Gastroesophageal sphincter (tissue), 4 donors: ENCODE data around the gene DKKL1. TPM values are rescaled to one million over a fixed set of nuclear protein-coding genes. Genes with fewer than 3 reads are reported as not detected.

Source experiments
- ATAC-seq: fragments of 150-250 bp; one replicate; pipeline ENCODE4 v1.9.1; 2016; ENCODE audit warnings: mild to moderate bottlenecking, moderate library complexity
- H3K27ac ChIP-seq, 4 donors: fragments of 200-600 bp; sonication (generic) in 3 of 4; 1 replicate in 3 of 4; 2 replicates in 1 of 4; pipeline ENCODE4 v1.5.1; 2016 to 2019
- H3K27me3 ChIP-seq: fragments of 200-600 bp; sonication (generic); one replicate; pipeline ENCODE4 v1.5.1; 2019
- H3K36me3 ChIP-seq, 2 donors: fragments of 200-600 bp; sonication (generic); one replicate each; pipeline ENCODE4 v1.5.1; 2019; ENCODE audit warnings: control low read depth in 1 of 2
- H3K4me1 ChIP-seq, 3 donors: fragments of 200-600 bp; sonication (generic); 1 replicate in 2 of 3; 2 replicates in 1 of 3; pipeline ENCODE4 v1.5.1; 2016 to 2019; ENCODE audit warnings: control low read depth in 2 of 3
- H3K4me3 ChIP-seq, 2 donors: fragments of 200-600 bp; sonication (generic); one replicate each; pipeline ENCODE4 v1.5.1; 2019; ENCODE audit warnings: mild to moderate bottlenecking in 1 of 2, moderate library complexity in 1 of 2
- H3K9me3 ChIP-seq, 3 donors: fragments of 200-600 bp; sonication (generic); one replicate each; pipeline ENCODE4 v1.5.1; 2017 to 2019; ENCODE audit warnings: control low read depth in 2 of 3
- EP300 ChIP-seq: sonication (generic); formaldehyde crosslinking; IDR thresholded peaks from one replicate; pipeline ENCODE4 v1.6.1; 2017; ENCODE audit warnings: antibody characterized with exemption, mild to moderate bottlenecking
- POLR2A ChIP-seq, 2 donors: fragments of 450-650 bp; IDR thresholded peaks; one replicate each; pipeline ENCODE4 v1.6.1; 2017; ENCODE audit warnings: antibody characterized with exemption in 2 of 2, mild to moderate bottlenecking in 2 of 2, moderate library complexity in 1 of 2
- POLR2AphosphoS5 ChIP-seq: sonication (generic); formaldehyde crosslinking; IDR thresholded peaks from one replicate; pipeline ENCODE4 v1.6.1; 2017; ENCODE audit warnings: antibody characterized with exemption
- WGBS, 2 donors: methylation state at CpG; one replicate each; pipeline ENCODE4 v1.1.5; 2018; ENCODE audit warnings: low coverage in 1 of 2; 5-methylcytosine and 5-hydroxymethylcytosine counted together
- total RNA-seq, 4 donors: library from RNA; depleted of rRNA; stranded (reverse); fragments of >200 nt; gene quantifications; one replicate each; pipeline ENCODE4 v1.1.0, GENCODE V29; 2016
- TF ChIP-seq, protein P1 (sequence below), 4 experiments: fragments of 200-600 bp in 2 of 4; fragments of 450-650 bp in 2 of 4; sonication (generic) in 1 of 4; IDR thresholded peaks; one replicate each; pipeline ENCODE4 v1.5.1; 2017 to 2019; ENCODE audit warnings: antibody characterized with exemption in 4 of 4, mild to moderate bottlenecking in 2 of 4, moderate library complexity in 2 of 4

The DKKL1 gene
- total RNA-seq, 4 donors from 2014 or later, result not detected

DNA sequence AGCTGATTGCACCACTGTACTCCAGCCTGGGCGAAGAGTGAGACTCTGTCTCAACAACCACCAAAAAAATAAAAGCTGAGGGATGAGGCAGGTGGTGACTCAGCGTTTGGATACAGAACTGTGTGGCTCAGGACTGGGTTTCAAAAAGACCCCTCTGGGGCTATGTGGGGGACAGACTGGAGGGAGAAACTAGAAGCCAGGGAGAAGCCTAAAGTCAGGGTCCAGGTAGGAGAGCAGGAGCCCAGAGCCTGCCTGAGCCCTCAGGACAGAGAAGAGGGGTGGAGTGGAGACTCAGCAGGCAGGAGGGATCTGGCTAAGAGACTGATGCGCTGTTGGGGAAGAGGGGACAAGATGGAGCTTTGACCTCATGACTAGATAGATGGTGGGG is 30.3 kb upstream of the DKKL1 start:
- no peak overlapping the region for H3K4me3 ChIP-seq
- no peaks in the 10 kb centered on the region for H3K27me3 ChIP-seq
- H3K27ac ChIP-seq, result no peak overlapping the region
- peaks cover 0 to 9% (median 6%) of the 10 kb centered on the region in 3 donors for H3K4me1 ChIP-seq
- no peaks in the 10 kb centered on the region for H3K9me3 ChIP-seq
- no peak for ATAC-seq
- 60 to 89% methylated on average over 1 to 3 of the region's 3 CpGs for WGBS, 2 donors
- H3K36me3 ChIP-seq, result peaks cover 0 to 25% of the 10 kb centered on the region in 2 donors
- no peak for TF ChIP-seq POLR2AphosphoS5
- TF ChIP-seq, protein P1, sequence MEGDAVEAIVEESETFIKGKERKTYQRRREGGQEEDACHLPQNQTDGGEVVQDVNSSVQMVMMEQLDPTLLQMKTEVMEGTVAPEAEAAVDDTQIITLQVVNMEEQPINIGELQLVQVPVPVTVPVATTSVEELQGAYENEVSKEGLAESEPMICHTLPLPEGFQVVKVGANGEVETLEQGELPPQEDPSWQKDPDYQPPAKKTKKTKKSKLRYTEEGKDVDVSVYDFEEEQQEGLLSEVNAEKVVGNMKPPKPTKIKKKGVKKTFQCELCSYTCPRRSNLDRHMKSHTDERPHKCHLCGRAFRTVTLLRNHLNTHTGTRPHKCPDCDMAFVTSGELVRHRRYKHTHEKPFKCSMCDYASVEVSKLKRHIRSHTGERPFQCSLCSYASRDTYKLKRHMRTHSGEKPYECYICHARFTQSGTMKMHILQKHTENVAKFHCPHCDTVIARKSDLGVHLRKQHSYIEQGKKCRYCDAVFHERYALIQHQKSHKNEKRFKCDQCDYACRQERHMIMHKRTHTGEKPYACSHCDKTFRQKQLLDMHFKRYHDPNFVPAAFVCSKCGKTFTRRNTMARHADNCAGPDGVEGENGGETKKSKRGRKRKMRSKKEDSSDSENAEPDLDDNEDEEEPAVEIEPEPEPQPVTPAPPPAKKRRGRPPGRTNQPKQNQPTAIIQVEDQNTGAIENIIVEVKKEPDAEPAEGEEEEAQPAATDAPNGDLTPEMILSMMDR (IDR thresholded peaks at IDR 0.05), result no peak

DNA sequence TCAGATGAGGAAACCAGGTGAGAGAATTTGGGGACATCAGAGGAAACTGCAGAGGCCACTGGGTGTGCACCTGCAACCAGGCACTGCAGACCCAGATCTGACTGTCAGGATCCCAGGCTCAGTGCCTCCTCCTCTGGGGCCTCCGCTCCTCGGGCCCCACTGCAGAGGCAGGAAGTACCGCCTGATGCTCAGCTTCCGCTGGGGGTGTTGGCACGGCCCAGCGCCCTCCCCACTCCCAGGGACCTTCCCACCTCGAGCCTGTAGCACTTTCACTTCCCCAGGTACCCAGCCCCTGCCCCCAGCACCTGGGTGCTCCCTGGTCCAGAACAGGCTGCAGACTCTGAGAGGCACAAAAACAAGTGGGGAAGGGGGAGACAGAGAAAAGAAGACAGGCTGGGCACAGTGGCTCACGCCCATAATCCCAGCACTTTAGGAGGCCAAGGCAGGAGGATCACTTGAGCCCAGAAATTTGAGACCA is 29.8 kb upstream of the DKKL1 start:
- ATAC-seq, result no peak
- Histone ChIP-seq H3K4me3 (no peak overlapping the region), H3K27me3 (no peaks in the 10 kb centered on the region), H3K36me3 (peaks cover 0 to 21% of the 10 kb centered on the region in 2 donors), H3K4me1 (peaks cover 0 to 13% (median 10%) of the 10 kb centered on the region in 3 donors), H3K9me3 (no peaks in the 10 kb centered on the region), H3K27ac (no peak overlapping the region)
- TF ChIP-seq, protein P1 (IDR thresholded peaks at IDR 0.05), result no peak
- TF ChIP-seq POLR2AphosphoS5 (no peak), POLR2A (IDR thresholded peaks at IDR 0.05) (no peak), EP300 (no peak)
- WGBS, 2 donors, result no CpG with 5 or more reads among the region's 8 CpGs

DNA sequence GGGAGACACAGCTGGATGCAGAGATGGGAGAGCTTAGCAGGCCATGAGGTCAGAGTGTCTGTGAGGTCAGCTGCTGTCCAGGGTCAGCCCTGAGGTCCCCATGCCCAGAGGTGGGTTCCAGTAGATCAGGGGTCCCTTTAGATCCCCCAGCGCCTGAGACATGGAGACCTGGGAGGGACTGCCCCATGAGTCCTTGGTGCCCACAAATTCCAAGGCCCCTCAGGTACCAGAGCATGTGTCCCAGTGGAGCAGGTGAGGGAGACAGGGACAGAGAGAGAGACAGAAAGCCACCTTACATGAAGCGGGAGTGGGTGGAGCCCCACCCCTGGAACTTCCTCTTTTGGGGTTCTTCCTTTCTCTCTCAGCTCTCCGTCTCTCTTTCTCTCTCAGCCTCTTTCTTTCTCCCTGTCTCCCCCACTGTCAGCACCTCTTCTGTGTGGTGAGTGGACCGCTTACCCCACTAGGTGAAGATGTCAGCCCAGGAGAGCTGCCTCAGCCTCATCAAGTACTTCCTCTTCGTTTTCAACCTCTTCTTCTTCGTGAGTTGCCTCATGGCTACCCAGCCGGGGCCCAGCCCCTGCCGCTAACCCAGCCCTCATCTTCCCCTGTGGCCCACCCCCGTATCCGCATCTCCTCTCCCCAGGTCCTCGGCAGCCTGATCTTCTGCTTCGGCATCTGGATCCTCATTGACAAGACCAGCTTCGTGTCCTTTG is 28.4 kb upstream of the DKKL1 start, which contains the start of gene CD37:
Gene CD37, plus strand, starts transcription at position 336 of the 713 bp plus-strand sequence. Its CDS starts 135 bp downstream, at position 471.
- H3K9me3 ChIP-seq, result no peaks in the 10 kb centered on the region
- no peak for ATAC-seq
- H3K27ac ChIP-seq, result peak within 1 kb of the TSS in 1 of 4 donors; percentile 10
- H3K27me3 ChIP-seq, result no peaks in the 10 kb centered on the region
- H3K4me3 ChIP-seq, result peak within 1 kb of the TSS in 1 of 2 donors; percentile 37
- TF ChIP-seq, protein P1 (IDR thresholded peaks at IDR 0.05), result no peak
- no peak for TF ChIP-seq POLR2AphosphoS5
- no peak for TF ChIP-seq POLR2A (IDR thresholded peaks at IDR 0.05)
- no peak for TF ChIP-seq EP300
- peaks cover 0 to 18% of the 10 kb centered on the region in 2 donors for H3K36me3 ChIP-seq
- 72 to 79% methylated on average over 10 to 13 of the region's 13 CpGs for WGBS, 2 donors
- peaks cover 0 to 26% (median 22%) of the 10 kb centered on the region in 3 donors for H3K4me1 ChIP-seq

DNA sequence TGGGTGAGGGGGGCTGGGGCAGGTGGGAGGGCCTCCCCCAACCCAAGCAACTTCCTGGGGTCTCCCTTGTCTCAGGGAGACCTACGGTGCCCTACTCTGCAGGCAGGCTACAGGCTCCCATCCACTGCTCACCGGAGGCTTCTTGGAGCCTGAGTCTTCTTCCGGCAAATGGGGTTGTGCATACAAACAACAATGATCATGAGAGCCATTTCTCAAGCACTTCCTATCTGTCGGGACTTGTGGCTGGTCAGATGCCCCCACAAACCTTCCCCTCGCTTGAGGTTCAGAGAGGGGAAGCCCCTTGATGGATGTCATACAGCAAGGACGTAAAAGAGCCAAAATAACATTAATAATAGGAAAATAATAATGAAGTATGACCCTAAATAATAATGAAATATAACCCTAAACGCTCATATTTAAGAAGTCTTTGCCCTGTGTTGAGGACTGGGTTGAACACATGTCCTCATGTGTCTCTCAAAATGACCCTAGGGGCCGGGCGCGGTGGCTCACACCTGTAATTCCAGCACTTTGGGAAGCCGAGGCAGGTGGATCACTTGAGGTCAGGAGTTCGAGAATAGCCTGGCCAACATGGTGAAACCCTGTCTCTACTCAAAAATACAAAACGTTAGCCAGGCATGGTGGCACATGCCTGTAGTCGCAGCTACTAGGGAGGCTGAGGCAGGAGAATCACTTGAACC is 27.7 kb upstream of the DKKL1 start:
- peak overlapping the region in 1 of 2 donors; percentile 37 for H3K4me3 ChIP-seq
- TF ChIP-seq POLR2A (IDR thresholded peaks at IDR 0.05) (no peak), POLR2AphosphoS5 (no peak), EP300 (no peak)
- TF ChIP-seq, protein P1 (IDR thresholded peaks at IDR 0.05), result no peak
- peak overlapping the region in 1 of 4 donors; percentile 10 for H3K27ac ChIP-seq
- H3K4me1 ChIP-seq, result peaks cover 0 to 33% (median 23%) of the 10 kb centered on the region in 3 donors
- peaks cover 0 to 14% of the 10 kb centered on the region in 2 donors for H3K36me3 ChIP-seq
- no peaks in the 10 kb centered on the region for H3K9me3 ChIP-seq
- no peaks in the 10 kb centered on the region for H3K27me3 ChIP-seq
- 73 to 81% methylated on average over 7 to 8 of the region's 14 CpGs for WGBS, 2 donors
- no peak for ATAC-seq
